NOMO-1 treated with DMSO at 0.1 percent for 48 hours (cell line): ENCODE data around the gene ANGPTL8.

ENCODE experiments used
- DNase-seq: peaks from one replicate; lab custom pipeline; 2025; ENCODE audit not compliant: unreplicated experiment; lab: John Stamatoyannopoulos, UW

ANGPTL8 gene

GRCh38 chr19:11234486-11235075 is 4.8 kb upstream of the ANGPTL8 start:
- DNase-seq, result no peak

- no peak for DNase-seq
Observed at GRCh38 chr19:11236324-11237301, 2.8 kb upstream of the ANGPTL8 start.

- no peak for DNase-seq
Observed at GRCh38 chr19:11237321-11237720, 2.1 kb upstream of the ANGPTL8 start.

GRCh38 chr19:11238041-11238440 is 1.4 kb upstream of the ANGPTL8 start:
- DNase-seq, result no peak

GRCh38 chr19:11238781-11239376 is 540 bp upstream of the ANGPTL8 start:
- DNase-seq, result no peak

- DNase-seq, result no peak
Observed at GRCh38 chr19:11240008-11240444, 607 bp downstream of the ANGPTL8 start.

- DNase-seq, result no peak
Observed at GRCh38 chr19:11242025-11242424, 2.6 kb downstream of the ANGPTL8 start.

GRCh38 chr19:11242864-11243797 is 3.7 kb downstream of the ANGPTL8 start:
- peak; percentile 61 for DNase-seq

- DNase-seq, result no peak
Observed at GRCh38 chr19:11243798-11244169, 4.4 kb downstream of the ANGPTL8 start.

GRCh38 chr19:11244846-11245589 is 5.6 kb downstream of the ANGPTL8 start:
- no peak for DNase-seq

GRCh38 chr19:11246941-11247340 is 7.5 kb downstream of the ANGPTL8 start:
- DNase-seq, result no peak

- no peak for DNase-seq
Observed at GRCh38 chr19:11247391-11247790, 8.0 kb downstream of the ANGPTL8 start.

GRCh38 chr19:11247934-11248333 is 8.5 kb downstream of the ANGPTL8 start:
- DNase-seq, result no peak

GRCh38 chr19:11248852-11249251 is 9.4 kb downstream of the ANGPTL8 start:
- no peak for DNase-seq

GRCh38 chr19:11251217-11251616 is 11.8 kb downstream of the ANGPTL8 start:
- DNase-seq, result no peak

GRCh38 chr19:11251650-11252314 is 12.4 kb downstream of the ANGPTL8 start:
- no peak for DNase-seq

GRCh38 chr19:11252665-11253355 is 13.4 kb downstream of the ANGPTL8 start:
- DNase-seq, result no peak

- DNase-seq, result no peak
Observed at GRCh38 chr19:11254666-11255065, 15.2 kb downstream of the ANGPTL8 start.

- DNase-seq, result no peak
Observed at GRCh38 chr19:11256189-11256588, 16.8 kb downstream of the ANGPTL8 start.
